H1 (cell line): ENCODE data around the gene TRIOBP. TPM values are rescaled to one million over a fixed set of nuclear protein-coding genes. Genes with fewer than 3 reads are reported as not detected.

Experiments
- SRF ChIP-seq: IDR thresholded peaks from 2 replicates; pipeline ENCODE4 v1.6.1; 2011; ENCODE audit warnings: mild to moderate bottlenecking, low read depth, low read length, moderate library complexity
- TAF1 ChIP-seq: IDR thresholded peaks from 2 replicates; pipeline ENCODE4 v1.6.1; 2011; ENCODE audit warnings: mild to moderate bottlenecking, low read depth, low read length
- polyA plus RNA-seq, 7 experiments: library from polyadenylated mRNA; depleted of rRNA in 3 of 7; stranded (reverse) in 5 of 7; unstranded in 2 of 7; fragments of >200 nt in 5 of 7; fragments of 200-250 nt in 2 of 7; gene quantifications; 1 replicate in 5 of 7; 2 replicates in 1 of 7; 4 replicates in 1 of 7; pipeline versions ENCODE4 v1.2.1 to v1.2.3, GENCODE V29; 2011 to 2013; ENCODE audit warnings: missing spikeins in 2 of 7, mixed read lengths in 2 of 7
- total RNA-seq: library from RNA; stranded (reverse); fragmentation: NEBNext Ultra II Directional; extraction: Animal tissue kit (Norgen Biotek cat#: 25700); gene quantifications from 2 replicates; pipeline ENCODE4 v1.2.1, GENCODE V29; 2021

The TRIOBP gene
- total and polyA plus RNA-seq, 2 of the 8 experiments (the other 6 are each of a cell fraction or from before 2014, with no cell fraction given), result 18.2 to 27.3 TPM

DNA sequence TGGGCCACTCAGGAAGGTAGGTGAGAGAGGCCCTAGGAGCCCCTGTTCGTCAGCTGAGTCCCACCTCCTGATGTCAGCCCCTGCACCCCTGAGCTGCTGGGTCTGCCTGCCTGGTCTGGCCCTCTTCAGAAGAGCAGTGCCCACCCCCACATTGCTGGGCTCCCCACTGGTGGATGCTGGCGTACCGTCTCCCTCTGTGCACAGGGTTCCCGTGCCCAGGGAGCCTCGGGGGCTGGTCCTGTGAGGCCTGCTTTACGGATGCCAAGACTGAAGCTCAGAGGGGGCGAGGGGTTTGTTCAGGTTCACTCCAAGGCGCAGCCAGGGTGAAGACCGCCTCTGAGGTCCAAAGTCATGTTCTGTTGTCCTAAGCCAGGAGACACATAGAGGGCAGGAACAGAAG, 66.2 kb downstream of the TRIOBP start (continued):
- TF ChIP-seq TAF1 (no peak), SRF (no peak)
